Activated naive CD4-positive, alpha-beta T cell treated with anti-CD3 and anti-CD28 coated beads, Interleukin-2, amount 50 U/mL, for 24 hours (primary cell): ENCODE data around the gene SCAANT1.

ENCODE experiments used
- H3K27ac Mint-ChIP-seq: one replicate; pipeline ENCODE4 v1.8.0; 2021; ENCODE audit warnings: mild to moderate bottlenecking, mixed read lengths
- H3K27me3 Mint-ChIP-seq: one replicate; pipeline ENCODE4 v1.8.0; 2021; ENCODE audit warnings: mixed read lengths
- H3K36me3 Mint-ChIP-seq: one replicate; pipeline ENCODE4 v1.8.0; 2021; ENCODE audit warnings: mixed read lengths
- H3K4me1 Mint-ChIP-seq: one replicate; pipeline ENCODE4 v1.8.0; 2021; ENCODE audit warnings: mixed read lengths
- H3K4me3 Mint-ChIP-seq: one replicate; pipeline ENCODE4 v1.8.0; 2021; ENCODE audit warnings: mild to moderate bottlenecking, mixed read lengths
- H3K9me3 Mint-ChIP-seq: one replicate; pipeline ENCODE4 v1.8.0; 2021; ENCODE audit warnings: mixed read lengths

Gene SCAANT1

GRCh38 chr3:63918321-63918720, 6.1 kb upstream of the SCAANT1 start:
- Mint-ChIP-seq H3K4me3 (no peak overlapping the region), H3K9me3 (no peaks in the 10 kb centered on the region), H3K27ac (peak overlapping the region; percentile 41), H3K36me3 (peaks cover 26% of the 10 kb centered on the region), H3K27me3 (no peaks in the 10 kb centered on the region), H3K4me1 (peaks cover 55% of the 10 kb centered on the region)

GRCh38 chr3:63914312-63914711, 2.1 kb upstream of the SCAANT1 start:
- peak overlapping the region; percentile 91 for H3K4me3 Mint-ChIP-seq
- H3K36me3 Mint-ChIP-seq: peaks cover 13% of the 10 kb centered on the region
- no peaks in the 10 kb centered on the region for H3K27me3 Mint-ChIP-seq
- H3K4me1 Mint-ChIP-seq: peaks cover 61% of the 10 kb centered on the region
- no peaks in the 10 kb centered on the region for H3K9me3 Mint-ChIP-seq
- peak overlapping the region; percentile 51 for H3K27ac Mint-ChIP-seq

- H3K27me3 Mint-ChIP-seq: no peaks in the 10 kb centered on the region
- H3K4me3 Mint-ChIP-seq: peak overlapping the region; percentile 91
- peak overlapping the region; percentile 82 for H3K27ac Mint-ChIP-seq
- peaks cover 55% of the 10 kb centered on the region for H3K4me1 Mint-ChIP-seq
- H3K9me3 Mint-ChIP-seq: no peaks in the 10 kb centered on the region
- peaks cover 6% of the 10 kb centered on the region for H3K36me3 Mint-ChIP-seq
Observed at GRCh38 chr3:63912768-63913588, 795 bp upstream of the SCAANT1 start.

- Mint-ChIP-seq H3K36me3 (peaks cover 4% of the 10 kb centered on the region), H3K27me3 (no peaks in the 10 kb centered on the region), H3K4me1 (peaks cover 47% of the 10 kb centered on the region), H3K9me3 (no peaks in the 10 kb centered on the region), H3K27ac (peak overlapping the region; percentile 94), H3K4me3 (peak overlapping the region; percentile 96)
Observed at GRCh38 chr3:63911509-63911872, 692 bp downstream of the SCAANT1 start.

GRCh38 chr3:63910891-63911290, 1.3 kb downstream of the SCAANT1 start:
- H3K9me3 Mint-ChIP-seq: no peaks in the 10 kb centered on the region
- no peaks in the 10 kb centered on the region for H3K36me3 Mint-ChIP-seq
- peaks cover 43% of the 10 kb centered on the region for H3K4me1 Mint-ChIP-seq
- no peaks in the 10 kb centered on the region for H3K27me3 Mint-ChIP-seq
- H3K4me3 Mint-ChIP-seq: peak overlapping the region; percentile 96
- H3K27ac Mint-ChIP-seq: peak overlapping the region; percentile 94

GRCh38 chr3:63910001-63910400, 2.2 kb downstream of the SCAANT1 start:
- Mint-ChIP-seq H3K4me3 (no peak overlapping the region), H3K9me3 (no peaks in the 10 kb centered on the region), H3K27ac (peak overlapping the region; percentile 30)

GRCh38 chr3:63909431-63909830, 2.8 kb downstream of the SCAANT1 start:
- H3K4me1 Mint-ChIP-seq: peaks cover 39% of the 10 kb centered on the region
- H3K4me3 Mint-ChIP-seq: no peak overlapping the region
- no peaks in the 10 kb centered on the region for H3K9me3 Mint-ChIP-seq
- no peaks in the 10 kb centered on the region for H3K27me3 Mint-ChIP-seq
- H3K27ac Mint-ChIP-seq: no peak overlapping the region
- no peaks in the 10 kb centered on the region for H3K36me3 Mint-ChIP-seq

More at GRCh38 chr3:63910001-63910400, 2.2 kb downstream of the SCAANT1 start:
- Mint-ChIP-seq H3K4me1 (peaks cover 43% of the 10 kb centered on the region), H3K27me3 (no peaks in the 10 kb centered on the region), H3K36me3 (no peaks in the 10 kb centered on the region)

GRCh38 chr3:63908776-63909175, 3.4 kb downstream of the SCAANT1 start:
- Mint-ChIP-seq H3K4me3 (no peak overlapping the region), H3K4me1 (peaks cover 33% of the 10 kb centered on the region), H3K27me3 (no peaks in the 10 kb centered on the region), H3K9me3 (no peaks in the 10 kb centered on the region), H3K36me3 (no peaks in the 10 kb centered on the region), H3K27ac (peak overlapping the region; percentile 15)

GRCh38 chr3:63908081-63908736, 4.0 kb downstream of the SCAANT1 start:
- H3K9me3 Mint-ChIP-seq: no peaks in the 10 kb centered on the region
- no peaks in the 10 kb centered on the region for H3K36me3 Mint-ChIP-seq
- H3K4me1 Mint-ChIP-seq: peaks cover 27% of the 10 kb centered on the region
- H3K4me3 Mint-ChIP-seq: no peak overlapping the region
- no peaks in the 10 kb centered on the region for H3K27me3 Mint-ChIP-seq
- H3K27ac Mint-ChIP-seq: peak overlapping the region; percentile 37

- Mint-ChIP-seq H3K4me1 (peaks cover 18% of the 10 kb centered on the region), H3K27ac (no peak overlapping the region), H3K36me3 (peaks cover 3% of the 10 kb centered on the region), H3K27me3 (no peaks in the 10 kb centered on the region), H3K4me3 (no peak overlapping the region), H3K9me3 (no peaks in the 10 kb centered on the region)
Observed at GRCh38 chr3:63905731-63906620, 6.2 kb downstream of the SCAANT1 start.

- H3K27me3 Mint-ChIP-seq: no peaks in the 10 kb centered on the region
Observed at GRCh38 chr3:63900459-63900858, 11.7 kb downstream of the SCAANT1 start.

GRCh38 chr3:63900010-63900409, 12.2 kb downstream of the SCAANT1 start:
- H3K27me3 Mint-ChIP-seq: no peaks in the 10 kb centered on the region
- peaks cover 12% of the 10 kb centered on the region for H3K36me3 Mint-ChIP-seq
- H3K9me3 Mint-ChIP-seq: no peaks in the 10 kb centered on the region
- peak overlapping the region; percentile 53 for H3K27ac Mint-ChIP-seq
- no peak overlapping the region for H3K4me3 Mint-ChIP-seq
- peaks cover 29% of the 10 kb centered on the region for H3K4me1 Mint-ChIP-seq

More at GRCh38 chr3:63900459-63900858, 11.7 kb downstream of the SCAANT1 start:
- Mint-ChIP-seq H3K36me3 (peaks cover 12% of the 10 kb centered on the region), H3K9me3 (no peaks in the 10 kb centered on the region), H3K4me3 (no peak overlapping the region), H3K4me1 (peaks cover 25% of the 10 kb centered on the region), H3K27ac (peak overlapping the region; percentile 2)

- Mint-ChIP-seq H3K27ac (no peak overlapping the region), H3K4me3 (no peak overlapping the region), H3K27me3 (no peaks in the 10 kb centered on the region), H3K4me1 (peaks cover 64% of the 10 kb centered on the region), H3K36me3 (peaks cover 11% of the 10 kb centered on the region), H3K9me3 (no peaks in the 10 kb centered on the region)
Observed at GRCh38 chr3:63896332-63897030, 15.7 kb downstream of the SCAANT1 start.

- Mint-ChIP-seq H3K9me3 (no peaks in the 10 kb centered on the region), H3K27me3 (no peaks in the 10 kb centered on the region), H3K4me3 (no peak overlapping the region), H3K4me1 (peaks cover 64% of the 10 kb centered on the region), H3K27ac (peak overlapping the region; percentile 69), H3K36me3 (peaks cover 9% of the 10 kb centered on the region)
Observed at GRCh38 chr3:63895422-63896189, 16.6 kb downstream of the SCAANT1 start.
